Lung (tissue), 12 donors: Measurements from ENCODE around the gene BMP15. TPM values are rescaled to one million over a fixed set of nuclear protein-coding genes. Genes with fewer than 3 reads are reported as not detected.

Experiments
- ATAC-seq: fragments of 200-7000 bp; cut with Tn5 transposase; one replicate; pipeline ENCODE4 v1.9.1; 2020; ENCODE audit warnings: moderate number of reproducible peaks; ENCODE audit not compliant: insufficient read depth, low FRiP score
- DNase-seq, 3 donors: peaks; one replicate each; pipeline ENCODE4 v3.0.0-alpha.2; 2013 to 2017
- H3K27ac ChIP-seq, 2 donors: one replicate each; pipeline ENCODE4 v1.5.1; 2013; ENCODE audit warnings: mild to moderate bottlenecking in 2 of 2, moderate library complexity in 2 of 2, control low read depth in 1 of 2, inconsistent platforms in 1 of 2, low read depth in 1 of 2, low read length in 1 of 2
- H3K27me3 ChIP-seq, 3 donors: one replicate each; pipeline ENCODE4 v1.5.1; 2013; ENCODE audit warnings: low read length in 2 of 3; ENCODE audit not compliant: control insufficient read depth in 3 of 3, insufficient read depth in 3 of 3
- H3K36me3 ChIP-seq, 4 donors: one replicate each; pipeline ENCODE4 v1.5.1; 2013; ENCODE audit warnings: low read length in 4 of 4, mild to moderate bottlenecking in 1 of 4, moderate library complexity in 1 of 4; ENCODE audit not compliant: control insufficient read depth in 4 of 4, insufficient read depth in 4 of 4
- H3K4me1 ChIP-seq, 5 donors: one replicate each; pipeline ENCODE4 v1.5.1; 2013; ENCODE audit warnings: low read length in 5 of 5, mild to moderate bottlenecking in 2 of 5, moderate library complexity in 1 of 5; ENCODE audit not compliant: control insufficient read depth in 5 of 5, insufficient read depth in 5 of 5
- H3K4me3 ChIP-seq: one replicate; pipeline ENCODE4 v1.5.1; 2013; ENCODE audit warnings: mild to moderate bottlenecking, control low read depth, moderate library complexity
- H3K9ac ChIP-seq, 2 donors: one replicate each; pipeline ENCODE4 v1.5.1; 2013; ENCODE audit warnings: low read length in 2 of 2, control low read depth in 1 of 2; ENCODE audit not compliant: insufficient read depth in 1 of 2
- H3K9me3 ChIP-seq, 4 donors: one replicate each; pipeline ENCODE4 v1.5.1; 2013; ENCODE audit warnings: low read length in 3 of 4, mild to moderate bottlenecking in 1 of 4, moderate library complexity in 1 of 4; ENCODE audit not compliant: control insufficient read depth in 4 of 4, insufficient read depth in 3 of 4
- WGBS, 2 donors: extraction: QIAGEN DNeasy Blood & Tissue Kit; methylation state at CpG; one replicate each; pipeline ENCODE4 v1.1.7; 2013; 5-methylcytosine and 5-hydroxymethylcytosine counted together
- polyA plus RNA-seq, 2 donors: library from polyadenylated mRNA; stranded (reverse); fragments of 200-250 nt; gene quantifications; one replicate each; pipeline ENCODE4 v1.2.1, GENCODE V29; 2013
- total RNA-seq, 2 donors: library from RNA; depleted of rRNA in 1 of 2; stranded (reverse); fragments of >200 nt in 1 of 2; gene quantifications; one replicate each; pipeline ENCODE4 v1.2.1, GENCODE V29; 2014 to 2021
- TF ChIP-seq, protein P1 (sequence below): IDR thresholded peaks from 2 replicates; pipeline ENCODE4 v1.5.1; 2012; ENCODE audit warnings: mild to moderate bottlenecking; ENCODE audit errors: control extremely low read depth, extremely low read depth
- donor health status: control.
- donor health status: control.
- donor health status: Bipolar disorder and iron deficiency.
- donor health status: healthy.
- donor health status: DM: yes; HTN: yes; CAD: no.

BMP15 gene
- total and polyA plus RNA-seq, 4 donors, result 0.09 to 0.34 TPM; not detected in 2

DNA sequence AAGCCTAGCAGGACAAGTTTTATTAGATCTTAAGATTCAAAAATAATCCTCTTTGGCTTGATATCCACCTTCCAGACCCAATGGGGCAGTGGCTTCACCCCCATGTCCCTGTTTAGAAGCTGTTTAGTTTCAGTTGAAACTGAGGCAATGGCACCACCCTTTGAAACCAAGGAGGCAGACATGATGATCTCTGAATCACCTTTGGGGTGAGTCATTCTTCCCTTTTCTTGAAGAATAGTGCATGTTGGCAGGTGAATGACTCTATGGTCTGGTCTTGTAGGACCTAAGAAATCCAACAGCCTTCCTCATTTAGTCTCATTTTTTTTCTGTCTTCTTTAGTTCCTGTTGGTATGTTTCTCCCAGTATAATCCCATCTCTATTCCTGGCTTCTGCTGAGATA is 29.5 kb upstream of the BMP15 start:
- no peaks in the 10 kb centered on the region for H3K4me1 ChIP-seq
- no peak overlapping the region for H3K27ac ChIP-seq
- ATAC-seq (no peak), DNase-seq (no peak)
- no peak overlapping the region for H3K4me3 ChIP-seq
- TF ChIP-seq, protein P1, sequence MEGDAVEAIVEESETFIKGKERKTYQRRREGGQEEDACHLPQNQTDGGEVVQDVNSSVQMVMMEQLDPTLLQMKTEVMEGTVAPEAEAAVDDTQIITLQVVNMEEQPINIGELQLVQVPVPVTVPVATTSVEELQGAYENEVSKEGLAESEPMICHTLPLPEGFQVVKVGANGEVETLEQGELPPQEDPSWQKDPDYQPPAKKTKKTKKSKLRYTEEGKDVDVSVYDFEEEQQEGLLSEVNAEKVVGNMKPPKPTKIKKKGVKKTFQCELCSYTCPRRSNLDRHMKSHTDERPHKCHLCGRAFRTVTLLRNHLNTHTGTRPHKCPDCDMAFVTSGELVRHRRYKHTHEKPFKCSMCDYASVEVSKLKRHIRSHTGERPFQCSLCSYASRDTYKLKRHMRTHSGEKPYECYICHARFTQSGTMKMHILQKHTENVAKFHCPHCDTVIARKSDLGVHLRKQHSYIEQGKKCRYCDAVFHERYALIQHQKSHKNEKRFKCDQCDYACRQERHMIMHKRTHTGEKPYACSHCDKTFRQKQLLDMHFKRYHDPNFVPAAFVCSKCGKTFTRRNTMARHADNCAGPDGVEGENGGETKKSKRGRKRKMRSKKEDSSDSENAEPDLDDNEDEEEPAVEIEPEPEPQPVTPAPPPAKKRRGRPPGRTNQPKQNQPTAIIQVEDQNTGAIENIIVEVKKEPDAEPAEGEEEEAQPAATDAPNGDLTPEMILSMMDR, result no peak
- H3K9ac ChIP-seq, result no peak overlapping the region
- H3K27me3 ChIP-seq, result peaks cover 5 to 12% (median 7%) of the 10 kb centered on the region in 3 donors
- no peaks in the 10 kb centered on the region for H3K36me3 ChIP-seq
- H3K9me3 ChIP-seq, result no peaks in the 10 kb centered on the region

DNA sequence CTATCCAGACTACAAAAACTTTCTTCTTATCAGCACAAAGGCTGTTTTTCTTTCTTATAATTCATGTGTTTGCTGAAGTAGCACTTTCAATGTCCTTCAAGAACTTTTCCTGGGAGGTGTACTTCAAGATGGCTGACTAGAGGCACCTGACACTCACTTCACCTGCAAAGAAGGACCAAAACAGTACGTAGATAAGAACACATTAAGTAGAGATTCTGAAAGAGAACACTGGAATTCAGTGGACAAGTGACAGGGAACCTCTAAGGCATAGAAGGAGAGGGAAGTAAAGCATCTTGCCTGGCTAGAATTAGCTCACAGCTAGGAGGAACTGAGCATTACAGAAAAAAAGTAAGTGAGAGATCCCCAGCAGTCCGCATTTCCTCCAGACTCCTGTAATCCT is 21.7 kb upstream of the BMP15 start:
- no peak overlapping the region for H3K9ac ChIP-seq
- H3K27ac ChIP-seq, result no peak overlapping the region
- H3K4me3 ChIP-seq, result no peak overlapping the region
- H3K27me3 ChIP-seq, result peaks cover 0 to 2% (median 0%) of the 10 kb centered on the region in 3 donors
- no peaks in the 10 kb centered on the region for H3K36me3 ChIP-seq
- WGBS, 2 donors, result 65 to 89% methylated on average over 1 to 2 of the region's 2 CpGs
- DNase-seq (peak in 1 of 3 donors; percentile 18), ATAC-seq (no peak)
- peaks cover 0 to 4% (median 0%) of the 10 kb centered on the region in 4 donors for H3K9me3 ChIP-seq
- TF ChIP-seq, protein P1, result no peak
- H3K4me1 ChIP-seq, result peaks cover 0 to 4% (median 0%) of the 10 kb centered on the region in 5 donors

DNA sequence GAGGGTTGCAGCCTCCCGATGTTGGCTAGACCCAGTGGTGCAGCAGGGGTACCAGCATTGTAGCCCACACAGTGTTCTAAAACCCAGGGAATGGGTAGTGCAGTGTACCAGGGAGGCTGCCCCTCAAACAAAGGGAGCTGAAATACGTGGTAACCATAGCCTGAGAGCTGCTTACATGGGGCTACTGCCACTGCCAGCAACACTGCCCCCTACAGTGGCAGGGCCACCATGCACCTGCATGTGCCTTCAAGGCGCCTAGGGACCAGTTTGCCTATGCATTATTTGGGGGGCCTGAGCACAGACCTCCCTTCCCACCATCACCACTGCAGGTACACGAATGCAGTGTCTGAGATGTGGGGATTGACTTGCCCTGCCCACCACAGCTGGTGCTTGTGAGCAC is 21.0 kb upstream of the BMP15 start:
- DNase-seq (no peak), ATAC-seq (no peak)
- no peak overlapping the region for H3K9ac ChIP-seq
- no peak overlapping the region for H3K4me3 ChIP-seq
- H3K27ac ChIP-seq, result no peak overlapping the region
- WGBS, 2 donors, result 58 to 80% methylated on average over 3 to 4 of the region's 4 CpGs
- TF ChIP-seq, protein P1, result no peak
- peaks cover 0 to 4% (median 0%) of the 10 kb centered on the region in 5 donors for H3K4me1 ChIP-seq
- H3K9me3 ChIP-seq, result peaks cover 0 to 4% (median 0%) of the 10 kb centered on the region in 4 donors
- peaks cover 0 to 2% (median 0%) of the 10 kb centered on the region in 3 donors for H3K27me3 ChIP-seq
- no peaks in the 10 kb centered on the region for H3K36me3 ChIP-seq

DNA sequence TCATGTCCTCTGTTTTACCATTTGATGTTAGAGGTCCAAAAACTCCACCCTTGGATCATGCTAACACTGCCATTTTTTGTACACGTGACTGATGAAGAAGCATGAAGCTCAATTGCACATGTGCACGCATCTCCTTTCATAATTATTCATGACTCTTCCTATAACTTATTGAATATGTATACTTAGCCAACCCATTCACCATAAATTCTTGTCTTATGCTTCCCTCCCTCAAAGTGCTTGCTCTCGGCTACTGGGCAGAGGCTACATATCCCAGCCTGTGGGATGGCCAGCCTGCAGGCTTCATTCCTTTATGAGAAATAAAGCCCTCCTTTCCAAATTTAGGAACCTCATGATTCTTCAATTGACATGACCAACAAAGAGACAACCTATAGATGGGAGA is 17.5 kb upstream of the BMP15 start:
- WGBS, 2 donors, result 74 to 96% methylated on average over 3 of the region's 3 CpGs
- H3K27ac ChIP-seq, result no peak overlapping the region
- DNase-seq, result no peak
- H3K9me3 ChIP-seq, result peaks cover 0 to 4% (median 0%) of the 10 kb centered on the region in 4 donors
- TF ChIP-seq, protein P1, result no peak
- H3K36me3 ChIP-seq, result no peaks in the 10 kb centered on the region
- H3K27me3 ChIP-seq, result peaks cover 0 to 6% (median 6%) of the 10 kb centered on the region in 3 donors
- H3K4me3 ChIP-seq, result no peak overlapping the region
- H3K9ac ChIP-seq, result no peak overlapping the region
- H3K4me1 ChIP-seq, result peaks cover 0 to 4% (median 0%) of the 10 kb centered on the region in 5 donors
- ATAC-seq, result no peak
